Ishikawa (cell line): ENCODE measurements around the gene ADGRF1.

Experiments
- CEBPB ChIP-seq: IDR thresholded peaks from 2 replicates; pipeline ENCODE4 v1.6.1; 2012
- CREB1 ChIP-seq: IDR thresholded peaks from 2 replicates; pipeline ENCODE4 v1.6.1; 2012; ENCODE audit warnings: low read depth
- EGR1 ChIP-seq: IDR thresholded peaks from 2 replicates; pipeline ENCODE4 v1.6.1; 2012
- EP300 ChIP-seq: IDR thresholded peaks from 2 replicates; pipeline ENCODE4 v1.6.1; 2012; ENCODE audit warnings: borderline replicate concordance
- FOXM1 ChIP-seq: IDR thresholded peaks from 2 replicates; pipeline ENCODE4 v1.6.1; 2012; ENCODE audit warnings: low read depth, borderline replicate concordance
- MAX ChIP-seq: IDR thresholded peaks from 2 replicates; pipeline ENCODE4 v1.6.1; 2012
- NFIC ChIP-seq: IDR thresholded peaks from 2 replicates; pipeline ENCODE4 v1.6.1; 2012
- RAD21 ChIP-seq: IDR thresholded peaks from 2 replicates; pipeline ENCODE4 v1.6.1; 2012; ENCODE audit warnings: low read depth
- TAF1 ChIP-seq: IDR thresholded peaks from 2 replicates; pipeline ENCODE4 v1.6.1; 2012; ENCODE audit warnings: low read depth, mild to moderate bottlenecking
- TCF12 ChIP-seq: IDR thresholded peaks from 2 replicates; pipeline ENCODE4 v1.6.1; 2012; ENCODE audit warnings: low read depth
- TEAD4 ChIP-seq: IDR thresholded peaks from 2 replicates; pipeline ENCODE4 v1.6.1; 2012
- YY1 ChIP-seq: IDR thresholded peaks from 2 replicates; pipeline ENCODE4 v1.6.1; 2012; ENCODE audit warnings: low read depth
- ZBTB7A ChIP-seq: IDR thresholded peaks from 2 replicates; pipeline ENCODE4 v1.6.1; 2012; ENCODE audit warnings: low read depth
- TF ChIP-seq, protein P1 (sequence below): IDR thresholded peaks from 2 replicates; pipeline ENCODE4 v1.6.1; 2012
- TF ChIP-seq, protein P2 (sequence below): IDR thresholded peaks from 2 replicates; pipeline ENCODE4 v1.6.1; 2012; ENCODE audit warnings: low read depth, mild to moderate bottlenecking

Gene ADGRF1

DNA sequence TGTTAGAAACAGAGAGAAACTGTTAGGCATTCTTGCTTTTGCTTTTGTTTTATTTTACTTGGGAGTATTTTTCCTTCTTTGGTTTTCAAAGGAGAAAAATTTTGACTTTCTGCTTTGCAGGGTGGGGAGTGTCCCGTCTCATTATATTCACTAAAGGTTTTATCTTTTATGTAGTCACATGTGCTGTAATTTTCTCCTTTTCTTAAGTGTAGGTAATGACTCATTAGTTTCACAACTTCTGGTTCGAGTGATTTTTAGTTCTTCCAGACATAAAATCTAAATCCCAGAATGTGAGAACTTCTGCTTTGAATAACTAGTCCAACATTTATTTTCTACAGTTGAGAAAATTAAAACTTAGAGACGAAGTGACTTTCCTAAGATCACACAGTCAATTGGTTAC, 37.7 kb downstream of the ADGRF1 start:
- TF ChIP-seq, protein P1, sequence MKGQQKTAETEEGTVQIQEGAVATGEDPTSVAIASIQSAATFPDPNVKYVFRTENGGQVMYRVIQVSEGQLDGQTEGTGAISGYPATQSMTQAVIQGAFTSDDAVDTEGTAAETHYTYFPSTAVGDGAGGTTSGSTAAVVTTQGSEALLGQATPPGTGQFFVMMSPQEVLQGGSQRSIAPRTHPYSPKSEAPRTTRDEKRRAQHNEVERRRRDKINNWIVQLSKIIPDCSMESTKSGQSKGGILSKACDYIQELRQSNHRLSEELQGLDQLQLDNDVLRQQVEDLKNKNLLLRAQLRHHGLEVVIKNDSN: no peak
- no peak for TF ChIP-seq FOXM1
- TF ChIP-seq NFIC: no peak
- TF ChIP-seq TCF12: no peak
- TF ChIP-seq, protein P2, sequence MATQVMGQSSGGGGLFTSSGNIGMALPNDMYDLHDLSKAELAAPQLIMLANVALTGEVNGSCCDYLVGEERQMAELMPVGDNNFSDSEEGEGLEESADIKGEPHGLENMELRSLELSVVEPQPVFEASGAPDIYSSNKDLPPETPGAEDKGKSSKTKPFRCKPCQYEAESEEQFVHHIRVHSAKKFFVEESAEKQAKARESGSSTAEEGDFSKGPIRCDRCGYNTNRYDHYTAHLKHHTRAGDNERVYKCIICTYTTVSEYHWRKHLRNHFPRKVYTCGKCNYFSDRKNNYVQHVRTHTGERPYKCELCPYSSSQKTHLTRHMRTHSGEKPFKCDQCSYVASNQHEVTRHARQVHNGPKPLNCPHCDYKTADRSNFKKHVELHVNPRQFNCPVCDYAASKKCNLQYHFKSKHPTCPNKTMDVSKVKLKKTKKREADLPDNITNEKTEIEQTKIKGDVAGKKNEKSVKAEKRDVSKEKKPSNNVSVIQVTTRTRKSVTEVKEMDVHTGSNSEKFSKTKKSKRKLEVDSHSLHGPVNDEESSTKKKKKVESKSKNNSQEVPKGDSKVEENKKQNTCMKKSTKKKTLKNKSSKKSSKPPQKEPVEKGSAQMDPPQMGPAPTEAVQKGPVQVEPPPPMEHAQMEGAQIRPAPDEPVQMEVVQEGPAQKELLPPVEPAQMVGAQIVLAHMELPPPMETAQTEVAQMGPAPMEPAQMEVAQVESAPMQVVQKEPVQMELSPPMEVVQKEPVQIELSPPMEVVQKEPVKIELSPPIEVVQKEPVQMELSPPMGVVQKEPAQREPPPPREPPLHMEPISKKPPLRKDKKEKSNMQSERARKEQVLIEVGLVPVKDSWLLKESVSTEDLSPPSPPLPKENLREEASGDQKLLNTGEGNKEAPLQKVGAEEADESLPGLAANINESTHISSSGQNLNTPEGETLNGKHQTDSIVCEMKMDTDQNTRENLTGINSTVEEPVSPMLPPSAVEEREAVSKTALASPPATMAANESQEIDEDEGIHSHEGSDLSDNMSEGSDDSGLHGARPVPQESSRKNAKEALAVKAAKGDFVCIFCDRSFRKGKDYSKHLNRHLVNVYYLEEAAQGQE: no peak
- no peak for TF ChIP-seq CEBPB
- TF ChIP-seq TAF1: no peak
- no peak for TF ChIP-seq MAX
- TF ChIP-seq RAD21: no peak
- no peak for TF ChIP-seq YY1

DNA sequence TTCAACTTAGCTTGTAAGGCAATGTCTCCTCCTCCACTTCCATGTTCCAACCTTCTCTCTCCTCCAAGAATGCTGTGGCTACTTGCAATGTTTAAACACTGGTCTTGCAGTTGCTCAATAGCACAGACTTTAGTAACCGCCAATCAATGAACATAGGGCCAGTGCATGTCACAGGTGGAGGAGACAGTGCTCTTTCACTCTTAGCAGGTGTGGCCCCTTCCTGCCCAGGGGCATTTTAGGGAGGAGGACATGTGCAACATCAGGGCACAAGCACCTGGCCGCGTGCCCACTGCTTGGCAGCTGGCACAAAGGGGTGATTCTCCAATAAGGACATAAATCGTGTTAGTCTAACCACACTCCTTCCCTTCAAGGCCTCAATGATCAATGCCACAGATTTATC, 41.3 kb downstream of the ADGRF1 start:
- TF ChIP-seq FOXM1: no peak
- no peak for TF ChIP-seq CREB1
- no peak for TF ChIP-seq YY1
- TF ChIP-seq, protein P2: no peak
- TF ChIP-seq TAF1: no peak
- TF ChIP-seq CEBPB: no peak
- TF ChIP-seq EGR1: no peak
- TF ChIP-seq EP300: no peak

DNA sequence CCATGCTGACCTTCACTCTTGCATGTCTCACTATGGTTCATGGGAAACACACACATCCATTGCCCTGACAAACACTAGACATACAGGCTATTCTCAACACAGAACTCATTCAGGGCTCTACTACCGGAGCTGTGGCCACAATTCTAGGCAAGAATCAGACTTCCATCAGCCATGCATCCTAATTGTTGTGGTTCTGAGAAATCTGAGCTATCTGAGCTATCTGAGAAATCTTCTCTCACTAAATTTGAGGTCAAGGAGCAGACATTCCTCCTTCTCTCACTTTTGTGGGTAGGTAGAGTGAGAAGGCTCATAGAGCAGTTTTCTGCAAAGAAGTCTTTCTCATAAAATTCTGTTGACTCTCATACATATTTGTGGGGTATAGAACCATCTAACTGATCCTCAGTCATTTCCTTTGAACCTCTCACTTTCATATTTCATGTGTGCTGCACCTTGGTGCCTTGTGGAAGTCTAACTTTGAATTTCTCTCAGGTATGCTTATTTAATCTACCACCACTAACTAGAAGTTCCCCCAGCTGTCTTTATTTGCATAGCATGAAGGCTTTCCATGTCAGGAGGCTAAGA, 43.6 kb downstream of the ADGRF1 start:
- TF ChIP-seq YY1: no peak
- TF ChIP-seq MAX: no peak
- TF ChIP-seq EGR1: no peak
- TF ChIP-seq NFIC: no peak
- TF ChIP-seq, protein P2: no peak
- no peak for TF ChIP-seq ZBTB7A
- no peak for TF ChIP-seq CEBPB
- no peak for TF ChIP-seq CREB1
- no peak for TF ChIP-seq TCF12
- no peak for TF ChIP-seq FOXM1
- TF ChIP-seq EP300: no peak
- TF ChIP-seq TEAD4: no peak
- TF ChIP-seq, protein P1: no peak
- TF ChIP-seq TAF1: no peak
- no peak for TF ChIP-seq RAD21

- TF ChIP-seq MAX (no peak), EP300 (no peak), RAD21 (no peak), TAF1 (no peak)
Observed at GRCh38 chr6:46997646-46998045, 44.5 kb downstream of the ADGRF1 start.
